PC-3 (cell line): ENCODE results near the gene NKAPD1.

Source experiments
- EZH2 ChIP-seq: fragments of 300-600 bp; sonication (generic); IDR thresholded peaks from one replicate; pipeline ENCODE4 v1.6.1; 2017; ENCODE audit warnings: antibody characterized with exemption, mild to moderate bottlenecking, low read length; ENCODE audit not compliant: unreplicated experiment
- EZH2phosphoT487 ChIP-seq: fragments of 300-600 bp; sonication (generic); IDR thresholded peaks from 2 replicates; pipeline ENCODE4 v1.6.1; 2018; ENCODE audit warnings: mild to moderate bottlenecking, antibody characterized with exemption, low read length, borderline replicate concordance

DNA sequence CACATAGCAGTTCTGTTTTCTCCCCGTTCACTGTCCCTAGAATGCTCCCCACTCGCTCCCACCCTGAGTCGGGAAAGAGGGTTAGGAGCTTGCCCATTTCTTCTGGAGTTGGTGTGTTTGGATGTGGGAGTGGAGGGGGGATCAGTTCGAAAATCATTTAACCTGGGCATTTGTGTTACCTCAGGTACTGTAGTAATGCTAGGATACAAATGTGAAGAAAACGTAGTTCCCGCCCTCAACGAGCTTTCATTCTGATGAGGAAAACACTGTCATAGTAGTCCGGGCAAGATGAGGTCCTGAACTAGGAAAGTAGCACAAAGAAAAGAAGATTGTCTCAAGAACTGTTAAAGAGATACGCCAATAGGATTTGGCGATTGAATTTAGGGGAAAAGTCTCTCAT, 13.1 kb downstream of the NKAPD1 start:
- no peak for TF ChIP-seq EZH2
- TF ChIP-seq EZH2phosphoT487: no peak
